Measurements from ENCODE around the gene CYP8B1. TPM values are rescaled to one million over a fixed set of nuclear protein-coding genes. Genes with fewer than 3 reads are reported as not detected.

CYP8B1 gene
- total RNA-seq, 2 donors from 2014 or later: 0.20 TPM; not detected in 1

GRCh38 chr3:42906848-42907183 is 31.1 kb upstream of the CYP8B1 start:
- H3K27me3 ChIP-seq: no peaks in the 10 kb centered on the region
- intact Hi-C loops (cut with DNase I): no loop called here
- H3K9me3 ChIP-seq: no peaks in the 10 kb centered on the region
- H3K4me1 ChIP-seq: no peaks in the 10 kb centered on the region
- no peak overlapping the region for H3K27ac ChIP-seq
- H3K36me3 ChIP-seq: no peaks in the 10 kb centered on the region
- H3K4me3 ChIP-seq: peak overlapping the region; percentile 45
- H3K9ac ChIP-seq (ENCODE audit: low read depth in 2 of 2, low read length in 2 of 2): peak overlapping the region; percentile 39 to 61
- TF ChIP-seq CTCF (IDR thresholded peaks at IDR 0.05): no peak
- DNase-seq: no peak

DNA sequence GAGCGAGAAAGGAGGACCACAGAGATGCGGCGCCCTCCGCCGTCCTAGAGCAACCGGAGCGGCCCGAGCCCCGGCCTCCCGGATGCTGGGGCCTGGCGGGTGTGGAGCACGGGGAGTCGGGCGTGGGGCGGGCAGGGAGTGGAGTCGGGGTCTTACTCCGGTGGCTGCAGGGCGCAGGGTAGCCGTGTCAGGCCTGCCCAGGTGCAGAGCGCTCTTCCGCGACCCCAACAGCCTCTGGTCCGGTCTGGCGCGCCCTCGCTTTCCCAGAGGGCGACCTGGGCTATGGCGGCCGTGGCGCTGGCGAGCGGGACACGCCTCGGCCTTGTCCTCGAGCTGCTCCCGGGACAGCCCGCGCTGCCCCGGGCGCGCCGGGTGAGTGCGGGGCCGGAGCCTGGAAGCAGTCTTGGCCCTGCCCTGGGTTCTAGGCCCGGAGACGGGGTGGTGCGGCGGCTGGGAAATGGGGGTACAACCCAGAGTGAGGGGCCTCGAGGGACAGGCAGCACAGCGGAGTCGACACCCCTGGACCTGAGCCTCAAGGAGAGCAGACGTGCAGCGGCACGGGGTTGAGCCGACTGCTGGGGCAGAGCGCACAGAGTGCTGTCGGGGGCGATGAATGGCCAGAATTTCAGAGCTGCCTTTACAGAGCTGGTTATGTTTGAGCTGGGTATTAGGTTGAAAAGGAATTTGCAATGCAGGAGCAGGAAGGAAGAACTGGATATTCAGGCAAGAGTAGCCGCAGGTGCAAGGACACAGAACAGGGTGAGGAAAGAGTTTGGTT is 30.6 kb upstream of the CYP8B1 start, which contains the start of gene ZNF662:
TSS of gene ZNF662 (plus strand) at position 73 of the 778 bp plus-strand sequence. CDS start 1,973 bp downstream, outside the sequence.
- Histone ChIP-seq H3K9ac (ENCODE audit: low read depth in 2 of 2, low read length in 2 of 2) (peak within 1 kb of the TSS; percentile 61 to 75), H3K4me1 (no peaks in the 10 kb centered on the region), H3K27ac (no peak within 1 kb of the TSS), H3K9me3 (no peaks in the 10 kb centered on the region), H3K4me3 (peak within 1 kb of the TSS; percentile 45), H3K36me3 (no peaks in the 10 kb centered on the region), H3K27me3 (no peaks in the 10 kb centered on the region)
- intact Hi-C loops (cut with DNase I): no loop called here
- no peak for TF ChIP-seq CTCF (IDR thresholded peaks at IDR 0.05)
- DNase-seq: peak; percentile 32

- no peak for TF ChIP-seq CTCF (IDR thresholded peaks at IDR 0.05)
- Histone ChIP-seq H3K27me3 (no peaks in the 10 kb centered on the region), H3K4me1 (no peaks in the 10 kb centered on the region), H3K9me3 (no peaks in the 10 kb centered on the region), H3K4me3 (peak overlapping the region; percentile 45), H3K27ac (no peak overlapping the region), H3K36me3 (no peaks in the 10 kb centered on the region), H3K9ac (ENCODE audit: low read depth in 2 of 2, low read length in 2 of 2) (peak overlapping the region; percentile 61 to 75)
- no peak for DNase-seq
- intact Hi-C loops (cut with DNase I): no loop called here
Observed at GRCh38 chr3:42905740-42906069, 30.0 kb upstream of the CYP8B1 start.

GRCh38 chr3:42904076-42904475 is 28.4 kb upstream of the CYP8B1 start:
- TF ChIP-seq CTCF (IDR thresholded peaks at IDR 0.05): no peak
- Histone ChIP-seq H3K9ac (ENCODE audit: low read depth in 2 of 2, low read length in 2 of 2) (no peak overlapping the region), H3K4me1 (no peaks in the 10 kb centered on the region), H3K27ac (no peak overlapping the region), H3K27me3 (no peaks in the 10 kb centered on the region), H3K4me3 (no peak overlapping the region), H3K9me3 (no peaks in the 10 kb centered on the region), H3K36me3 (no peaks in the 10 kb centered on the region)
- DNase-seq: no peak
- intact Hi-C loops (cut with DNase I): no loop called here

- H3K4me3 ChIP-seq: no peak overlapping the region
- DNase-seq: no peak
- H3K27me3 ChIP-seq: no peaks in the 10 kb centered on the region
- no peak overlapping the region for H3K27ac ChIP-seq
- TF ChIP-seq CTCF (IDR thresholded peaks at IDR 0.05): no peak
- H3K9ac ChIP-seq (ENCODE audit: low read depth in 2 of 2, low read length in 2 of 2): no peak overlapping the region
- H3K4me1 ChIP-seq: no peaks in the 10 kb centered on the region
- H3K36me3 ChIP-seq: no peaks in the 10 kb centered on the region
- intact Hi-C loops (cut with DNase I): no loop called here
- no peaks in the 10 kb centered on the region for H3K9me3 ChIP-seq
Observed at GRCh38 chr3:42902257-42902656, 26.6 kb upstream of the CYP8B1 start.
